HEK293T (cell line): ENCODE measurements around the gene FERD3L.

Source experiments
- CTCF ChIA-PET: fragments of 350-600 bp; formaldehyde crosslinking; extraction: SDS; loops from one replicate; lab custom pipeline; 2021; ENCODE audit warnings: antibody characterized with exemption, inconsistent platforms; lab: Yijun Ruan, JAX
- POLR2A ChIA-PET: fragments of 350-600 bp; formaldehyde crosslinking; extraction: SDS; loops from one replicate; lab custom pipeline; 2020; ENCODE audit warnings: antibody characterized with exemption, inconsistent platforms; lab: Yijun Ruan, JAX
- DNase-seq: peaks from one replicate; pipeline ENCODE4 v3.0.0; 2012; ENCODE audit warnings: mixed read lengths; ENCODE audit errors: extremely low spot score
- ARNT ChIP-seq: fragments of 450-650 bp; IDR thresholded peaks from 2 replicates; pipeline ENCODE4 v1.6.1; 2017; ENCODE audit warnings: mild to moderate bottlenecking
- BHLHE40 ChIP-seq: fragments of 450-650 bp; IDR thresholded peaks from 2 replicates; pipeline ENCODE4 v1.6.1; 2016; ENCODE audit warnings: mild to moderate bottlenecking, moderate library complexity, borderline replicate concordance
- CTBP1 ChIP-seq: fragments of 450-650 bp; IDR thresholded peaks from 2 replicates; pipeline ENCODE4 v1.6.1; 2016; ENCODE audit warnings: borderline replicate concordance
- ELF4 ChIP-seq: fragments of 450-650 bp; IDR thresholded peaks from 2 replicates; pipeline ENCODE4 v1.6.1; 2017; ENCODE audit warnings: antibody characterized with exemption
- FOXA1 ChIP-seq: fragments of 450-650 bp; IDR thresholded peaks from 2 replicates; pipeline ENCODE4 v1.6.1; 2016; ENCODE audit warnings: mild to moderate bottlenecking
- FOXK2 ChIP-seq: fragments of 450-650 bp; IDR thresholded peaks from 2 replicates; pipeline ENCODE4 v1.6.1; 2016; ENCODE audit warnings: mild to moderate bottlenecking
- FOXM1 ChIP-seq: fragments of 450-650 bp; IDR thresholded peaks from 2 replicates; pipeline ENCODE4 v1.6.1; 2017; ENCODE audit warnings: mild to moderate bottlenecking, borderline replicate concordance
- HDGF ChIP-seq: fragments of 450-650 bp; IDR thresholded peaks from 2 replicates; pipeline ENCODE4 v1.6.1; 2017; ENCODE audit warnings: antibody characterized with exemption, borderline replicate concordance
- L3MBTL2 ChIP-seq: fragments of 450-650 bp; conservative IDR thresholded peaks from 2 replicates; pipeline ENCODE4 v1.6.1; 2016; ENCODE audit warnings: mild to moderate bottlenecking
- LEF1 ChIP-seq: fragments of 450-650 bp; IDR thresholded peaks from 2 replicates; pipeline ENCODE4 v1.6.1; 2017; ENCODE audit warnings: mild to moderate bottlenecking, borderline replicate concordance
- NFRKB ChIP-seq: fragments of 450-650 bp; IDR thresholded peaks from 2 replicates; pipeline ENCODE4 v1.6.1; 2016; ENCODE audit warnings: mild to moderate bottlenecking, moderate library complexity
- SP1 ChIP-seq: fragments of 450-650 bp; IDR thresholded peaks from 2 replicates; pipeline ENCODE4 v1.6.1; 2017
- SUZ12 ChIP-seq: fragments of 450-650 bp; IDR thresholded peaks from 2 replicates; pipeline ENCODE4 v1.6.1; 2016; ENCODE audit warnings: mild to moderate bottlenecking
- TARDBP ChIP-seq: fragments of 450-650 bp; IDR thresholded peaks from 2 replicates; pipeline ENCODE4 v1.6.1; 2016
- ZNF384 ChIP-seq: fragments of 450-650 bp; IDR thresholded peaks from 2 replicates; pipeline ENCODE4 v1.6.1; 2016
- TF ChIP-seq, protein P1 (sequence below): fragments of 450-650 bp; IDR thresholded peaks from 2 replicates; pipeline ENCODE4 v1.6.1; 2016

FERD3L gene

DNA sequence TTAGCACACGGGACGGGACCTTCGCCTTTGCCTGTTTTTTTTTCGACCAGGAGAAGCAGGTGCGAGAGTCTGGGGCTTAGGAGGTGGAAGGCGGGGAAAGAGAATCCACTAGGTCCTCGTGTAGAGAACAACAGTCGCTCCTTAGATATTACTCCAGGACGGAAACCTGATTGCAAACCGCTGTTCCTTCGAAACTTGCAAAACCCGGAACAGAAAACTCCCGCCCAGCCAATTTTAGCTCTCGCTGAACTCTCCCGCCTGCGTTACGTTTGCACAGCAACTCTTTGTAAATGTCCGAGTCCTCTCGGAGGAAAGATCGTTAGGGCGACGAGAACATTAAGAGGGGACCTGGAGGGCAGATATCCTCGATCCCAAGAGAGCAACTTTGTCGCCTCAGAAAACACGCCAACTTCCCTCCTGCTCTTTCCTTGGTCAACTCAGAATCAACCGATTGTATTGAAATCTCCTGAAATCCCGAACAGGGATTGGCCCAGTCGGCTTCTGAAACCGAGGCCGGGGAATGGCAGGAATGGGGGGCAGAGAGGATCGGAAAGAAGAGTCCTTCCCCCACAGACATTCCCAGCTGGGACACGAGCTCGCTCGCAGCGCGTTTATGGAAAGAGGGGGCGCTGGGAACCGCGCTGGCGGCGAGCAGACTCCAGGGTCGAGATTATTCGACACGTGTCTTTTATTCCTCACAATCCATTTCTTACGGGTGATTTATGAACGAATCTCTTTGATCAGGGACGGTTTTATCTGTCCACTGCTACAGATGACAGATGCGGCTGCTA, 37.7 kb downstream of the FERD3L start:
- no peak for DNase-seq
- TF ChIP-seq L3MBTL2 (peak; percentile 70), FOXA1 (no peak), LEF1 (no peak), SP1 (no peak), NFRKB (no peak)
- POLR2A ChIA-PET, result interaction anchor here (0.8 to 3.6 kb wide), 3 partner anchors 10 to 206 kb away, joined by 3 to 22 read pairs (median 3); partner anchors contain the start of gene TWIST1
- CTCF ChIA-PET, result interaction anchor here (0.8 kb wide), 1 partner anchor 567 kb away, joined by 4 read pairs; no protein-coding TSS in a partner anchor

GRCh38 chr7:19107081-19107355, 38.2 kb downstream of the FERD3L start:
- TF ChIP-seq, protein P1, sequence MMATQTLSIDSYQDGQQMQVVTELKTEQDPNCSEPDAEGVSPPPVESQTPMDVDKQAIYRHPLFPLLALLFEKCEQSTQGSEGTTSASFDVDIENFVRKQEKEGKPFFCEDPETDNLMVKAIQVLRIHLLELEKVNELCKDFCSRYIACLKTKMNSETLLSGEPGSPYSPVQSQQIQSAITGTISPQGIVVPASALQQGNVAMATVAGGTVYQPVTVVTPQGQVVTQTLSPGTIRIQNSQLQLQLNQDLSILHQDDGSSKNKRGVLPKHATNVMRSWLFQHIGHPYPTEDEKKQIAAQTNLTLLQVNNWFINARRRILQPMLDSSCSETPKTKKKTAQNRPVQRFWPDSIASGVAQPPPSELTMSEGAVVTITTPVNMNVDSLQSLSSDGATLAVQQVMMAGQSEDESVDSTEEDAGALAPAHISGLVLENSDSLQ, result no peak
- TF ChIP-seq ARNT (no peak), ZNF384 (no peak), NFRKB (no peak), LEF1 (no peak), HDGF (no peak), CTBP1 (no peak), FOXK2 (no peak), L3MBTL2 (no peak), TARDBP (no peak), SUZ12 (no peak), BHLHE40 (no peak), SP1 (no peak)
- no peak for DNase-seq
- ChIA-PET POLR2A (interaction anchor here (0.8 to 3.6 kb wide), 3 partner anchors 10 to 205 kb away, joined by 3 to 22 read pairs (median 3); partner anchors contain the start of gene TWIST1), CTCF (no interaction called here)

GRCh38 chr7:19106241-19107080, 38.8 kb downstream of the FERD3L start:
- ChIA-PET CTCF (no interaction called here), POLR2A (interaction anchor here (0.8 to 3.6 kb wide), 2 partner anchors 11 to 14 kb away, joined by 3 to 22 read pairs; partner anchors contain the start of gene TWIST1)
- TF ChIP-seq, protein P1, result peak; percentile 53; the same call in 1 of the 2 replicates
- TF ChIP-seq CTBP1, result no peak
- DNase-seq, result no peak

GRCh38 chr7:19105546-19105945, 39.7 kb downstream of the FERD3L start:
- CTCF ChIA-PET, result no interaction called here
- POLR2A ChIA-PET, result interaction anchor here (3.6 kb wide), 1 partner anchor 12 kb away, joined by 22 read pairs; the partner anchor contains the start of gene TWIST1
- TF ChIP-seq FOXA1 (no peak), ELF4 (no peak), ZNF384 (no peak), TARDBP (no peak)
- no peak for DNase-seq

DNA sequence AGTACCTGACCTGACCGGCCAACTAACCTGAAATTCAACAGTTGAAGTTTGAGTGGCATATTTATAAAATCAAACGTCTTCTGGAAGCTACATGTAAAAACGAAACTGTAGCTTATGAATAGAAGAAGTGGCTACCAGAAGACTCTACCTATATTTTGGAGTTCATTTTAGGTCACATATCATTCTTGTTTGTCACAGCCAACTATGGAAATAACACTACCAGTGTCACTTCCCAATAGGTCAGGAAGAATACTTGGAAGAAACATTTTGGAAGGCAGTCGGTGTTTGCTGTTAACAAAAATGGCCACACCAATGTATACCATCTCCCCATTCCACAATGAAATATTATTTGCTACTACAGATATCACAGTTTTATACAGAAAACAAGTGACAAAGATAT, 40.4 kb downstream of the FERD3L start:
- no peak for TF ChIP-seq CTBP1
- TF ChIP-seq NFRKB, result no peak
- TF ChIP-seq BHLHE40, result no peak
- TF ChIP-seq FOXK2, result no peak
- TF ChIP-seq ELF4, result no peak
- no peak for TF ChIP-seq LEF1
- TF ChIP-seq SP1, result no peak
- TF ChIP-seq SUZ12, result no peak
- TF ChIP-seq ZNF384, result no peak
- no peak for TF ChIP-seq FOXM1
- no peak for TF ChIP-seq TARDBP
- TF ChIP-seq FOXA1, result no peak
- no peak for TF ChIP-seq L3MBTL2
- TF ChIP-seq, protein P1, result no peak
- no peak for TF ChIP-seq HDGF
- ChIA-PET POLR2A (interaction anchor here (3.6 kb wide), 1 partner anchor 12 kb away, joined by 22 read pairs; the partner anchor contains the start of gene TWIST1), CTCF (no interaction called here)

DNA sequence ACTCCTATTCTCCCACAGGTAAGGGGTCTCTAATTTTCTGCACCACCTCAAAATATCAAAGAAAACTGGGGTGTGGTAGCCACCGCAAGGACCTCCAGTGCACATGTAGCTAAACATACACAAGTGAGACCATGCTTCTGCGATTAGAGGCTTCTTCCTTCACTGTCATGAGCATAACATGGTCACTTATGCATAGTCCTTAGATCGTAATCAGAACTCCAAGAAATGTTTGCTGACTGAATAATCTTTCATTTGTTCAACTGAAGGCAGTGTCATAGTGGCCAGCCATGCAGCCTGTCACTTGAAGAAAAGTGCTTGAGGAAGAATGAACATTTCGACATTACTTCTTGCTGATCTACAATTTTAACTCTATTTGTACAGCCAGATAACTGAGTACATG, 42.3 kb downstream of the FERD3L start:
- TF ChIP-seq FOXK2 (no peak), L3MBTL2 (no peak), ZNF384 (no peak), SP1 (no peak), FOXA1 (no peak), ELF4 (no peak), BHLHE40 (no peak), HDGF (no peak), FOXM1 (no peak), SUZ12 (no peak), ARNT (no peak), CTBP1 (no peak)
- TF ChIP-seq, protein P1, result no peak
- POLR2A ChIA-PET, result no interaction called here
- no peak for DNase-seq
- CTCF ChIA-PET, result no interaction called here

More for the DNA sequence above, 40.4 kb downstream of the FERD3L start:
- no peak for DNase-seq
